Caco-2 (cell line): ENCODE data around the gene KLHDC2. TPM values are rescaled to one million over a fixed set of nuclear protein-coding genes. Genes with fewer than 3 reads are reported as not detected.
A peak's percentile ranks its signal among the peaks of the same experiment; 100 is the strongest.
"Not testable (repeated sequence)": the region's sequence is repeated elsewhere in the genome, so short reads cannot be mapped to it uniquely, and the experiment has no call there.

Experiments used
- BruUV-seq: library from RNA; stranded (reverse); fragments of 400-500 nt; replicated peaks from 2 replicates; lab custom pipeline; 2021; lab: Mats Ljungman, UMichigan
- CTCF ChIA-PET: fragments of 300-600 bp; sonication (Branson Sonifier 250); formaldehyde crosslinking; loops from one replicate; lab custom pipeline; 2022; ENCODE audit warnings: antibody characterized with exemption; lab: Charles Lee
- POLR2A ChIA-PET: fragments of 300-600 bp; sonication (Branson Sonifier 250); formaldehyde crosslinking; loops from one replicate; lab custom pipeline; 2022; ENCODE audit warnings: antibody characterized with exemption; lab: Charles Lee
- DNase-seq, 2 experiments: peaks; one replicate each; pipeline versions ENCODE4 v3.0.0 to v3.0.0-alpha.2; 2020 to 2022
- H3K27me3 ChIP-seq: replicated peaks from 2 replicates; pipeline ENCODE4 v1.6.0; 2011; ENCODE audit warnings: low read length; ENCODE audit not compliant: control insufficient read depth, insufficient read depth
- H3K36me3 ChIP-seq: 2 replicates; pipeline ENCODE4 v1.5.1; 2011; ENCODE audit warnings: low read length; ENCODE audit not compliant: control insufficient read depth, insufficient read depth
- H3K4me1 ChIP-seq: fragments of 250-450 bp; sonication (Bioruptor Pico); 2 replicates; pipeline ENCODE4 v1.5.1; 2020; ENCODE audit warnings: mild to moderate bottlenecking
- H3K4me3 ChIP-seq: 2 replicates; pipeline ENCODE4 v1.5.1; 2011; ENCODE audit warnings: low read depth, mild to moderate bottlenecking, control low read depth, low read length
- H3K9me3 ChIP-seq: fragments of 250-450 bp; sonication (Bioruptor Pico); 2 replicates; pipeline ENCODE4 v1.5.1; 2020; ENCODE audit warnings: mild to moderate bottlenecking, moderate library complexity
- H3K27ac Mint-ChIP-seq: one replicate; pipeline ENCODE4 v1.8.0; 2022; ENCODE audit warnings: mixed read lengths; ENCODE audit not compliant: unreplicated experiment
- H3K27me3 Mint-ChIP-seq: one replicate; pipeline ENCODE4 v1.8.0; 2022; ENCODE audit warnings: mixed read lengths; ENCODE audit not compliant: insufficient read depth, unreplicated experiment
- H3K36me3 Mint-ChIP-seq: one replicate; pipeline ENCODE4 v1.8.0; 2022; ENCODE audit warnings: mild to moderate bottlenecking, mixed read lengths; ENCODE audit not compliant: insufficient read depth, unreplicated experiment
- H3K4me1 Mint-ChIP-seq: one replicate; pipeline ENCODE4 v1.8.0; 2022; ENCODE audit warnings: low read depth, mixed read lengths; ENCODE audit not compliant: unreplicated experiment
- H3K4me3 Mint-ChIP-seq: one replicate; pipeline ENCODE4 v1.8.0; 2022; ENCODE audit warnings: mild to moderate bottlenecking, moderate library complexity, mixed read lengths; ENCODE audit not compliant: unreplicated experiment
- H3K9me3 Mint-ChIP-seq: one replicate; pipeline ENCODE4 v1.8.0; 2022; ENCODE audit warnings: mixed read lengths; ENCODE audit not compliant: unreplicated experiment
- intact Hi-C: fragments of 100-400 bp; cut with micrococcal nuclease; formaldehyde crosslinking; loops from one replicate; pipeline ENCODE4 v1.10.0; 2022; ENCODE audit not compliant: unreplicated experiment
- total RNA-seq: library from RNA; stranded (reverse); gene quantifications from 2 replicates; pipeline ENCODE4 v1.2.3, GENCODE V29; 2022
- TF ChIP-seq, protein P1 (sequence below), 2 experiments: fragments of 200-600 bp in 1 of 2; IDR thresholded peaks; 1 replicate in 1 of 2; 2 replicates in 1 of 2; pipeline versions ENCODE4 v1.5.1 to v1.8.0; 2011 to 2022; ENCODE audit warnings: antibody characterized with exemption in 1 of 2, control low read depth in 1 of 2, inconsistent platforms in 1 of 2, low read depth in 1 of 2, low read length in 1 of 2, mild to moderate bottlenecking in 1 of 2, moderate library complexity in 1 of 2; ENCODE audit not compliant: insufficient read depth in 1 of 2, severe bottlenecking in 1 of 2, unreplicated experiment in 1 of 2

KLHDC2 gene
- total RNA-seq, 1 experiment from 2014 or later: 89.4 TPM

DNA sequence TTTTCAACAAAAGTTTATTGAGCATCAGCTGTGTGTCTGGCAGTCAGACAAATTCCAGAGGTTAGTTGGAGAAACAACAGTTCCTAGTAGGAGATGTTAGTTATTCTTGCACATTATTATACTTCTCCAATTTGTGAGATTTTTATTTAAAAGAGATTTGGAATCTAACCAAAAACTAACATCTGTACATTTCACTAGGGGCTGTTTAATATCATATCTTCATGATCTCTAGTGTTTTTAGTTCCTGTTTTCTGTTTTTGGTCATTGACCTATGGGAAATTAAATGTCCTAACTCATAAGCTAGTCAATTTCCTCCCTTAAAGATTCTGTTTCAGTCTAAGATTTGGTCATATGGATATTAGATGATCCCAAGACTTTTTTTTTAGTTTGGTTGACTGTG is 34.1 kb upstream of the KLHDC2 start:
- H3K4me3 Mint-ChIP-seq: no peak overlapping the region

GRCh38 chr14:49735669-49736068 is 32.3 kb upstream of the KLHDC2 start:
- CTCF ChIA-PET, H3K4me3 ChIP-seq, H3K27me3 Mint-ChIP-seq, H3K4me3 Mint-ChIP-seq, H3K36me3 ChIP-seq, H3K4me1 Mint-ChIP-seq, BruUV-seq, H3K27me3 ChIP-seq, H3K9me3 Mint-ChIP-seq, POLR2A ChIA-PET, H3K4me1 ChIP-seq, H3K27ac Mint-ChIP-seq, H3K36me3 Mint-ChIP-seq, DNase-seq, intact Hi-C loops, H3K9me3 ChIP-seq: not testable (repeated sequence)

More for the DNA sequence above, 34.1 kb upstream of the KLHDC2 start:
- Mint-ChIP-seq H3K27ac (no peak overlapping the region), H3K27me3 (no peaks in the 10 kb centered on the region), H3K36me3 (no peaks in the 10 kb centered on the region), H3K9me3 (no peaks in the 10 kb centered on the region), H3K4me1 (no peaks in the 10 kb centered on the region)
- TF ChIP-seq, protein P1, sequence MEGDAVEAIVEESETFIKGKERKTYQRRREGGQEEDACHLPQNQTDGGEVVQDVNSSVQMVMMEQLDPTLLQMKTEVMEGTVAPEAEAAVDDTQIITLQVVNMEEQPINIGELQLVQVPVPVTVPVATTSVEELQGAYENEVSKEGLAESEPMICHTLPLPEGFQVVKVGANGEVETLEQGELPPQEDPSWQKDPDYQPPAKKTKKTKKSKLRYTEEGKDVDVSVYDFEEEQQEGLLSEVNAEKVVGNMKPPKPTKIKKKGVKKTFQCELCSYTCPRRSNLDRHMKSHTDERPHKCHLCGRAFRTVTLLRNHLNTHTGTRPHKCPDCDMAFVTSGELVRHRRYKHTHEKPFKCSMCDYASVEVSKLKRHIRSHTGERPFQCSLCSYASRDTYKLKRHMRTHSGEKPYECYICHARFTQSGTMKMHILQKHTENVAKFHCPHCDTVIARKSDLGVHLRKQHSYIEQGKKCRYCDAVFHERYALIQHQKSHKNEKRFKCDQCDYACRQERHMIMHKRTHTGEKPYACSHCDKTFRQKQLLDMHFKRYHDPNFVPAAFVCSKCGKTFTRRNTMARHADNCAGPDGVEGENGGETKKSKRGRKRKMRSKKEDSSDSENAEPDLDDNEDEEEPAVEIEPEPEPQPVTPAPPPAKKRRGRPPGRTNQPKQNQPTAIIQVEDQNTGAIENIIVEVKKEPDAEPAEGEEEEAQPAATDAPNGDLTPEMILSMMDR (IDR thresholded peaks at IDR 0.05; ENCODE audit: insufficient read depth in 1 of 2, low read depth in 1 of 2, low read length in 1 of 2, severe bottlenecking in 1 of 2, unreplicated experiment in 1 of 2): no peak
- intact Hi-C loops: no loop called here
- H3K36me3 ChIP-seq: no peaks in the 10 kb centered on the region
- ChIA-PET CTCF (no interaction called here), POLR2A (no interaction called here)
- H3K27me3 ChIP-seq: no peaks in the 10 kb centered on the region
- BruUV-seq: no TSS peak
- H3K4me1 ChIP-seq: no peaks in the 10 kb centered on the region
- H3K4me3 ChIP-seq: no peak overlapping the region
- no peak for DNase-seq
- no peaks in the 10 kb centered on the region for H3K9me3 ChIP-seq

DNA sequence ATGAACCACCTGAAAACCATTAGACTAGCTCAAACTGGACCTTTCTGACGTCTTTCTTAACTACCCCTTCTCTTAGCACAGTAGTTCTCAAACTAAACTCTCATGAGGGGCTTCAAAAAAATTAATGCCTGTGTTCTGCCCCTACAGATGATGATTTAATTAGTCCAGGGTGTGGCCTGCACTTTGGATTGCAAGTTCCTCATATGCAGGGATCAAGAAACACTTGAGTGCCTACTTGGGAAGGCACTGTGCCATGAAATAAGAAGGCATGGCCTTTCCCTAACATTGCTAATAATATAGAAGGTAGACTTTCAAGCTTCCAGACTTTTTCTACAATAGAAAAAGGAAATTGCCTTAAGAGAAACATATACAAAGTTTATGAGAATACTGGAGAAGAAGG is 22.8 kb upstream of the KLHDC2 start:
- Histone ChIP-seq H3K36me3 (no peaks in the 10 kb centered on the region), H3K4me3 (no peak overlapping the region), H3K27me3 (no peaks in the 10 kb centered on the region), H3K4me1 (no peaks in the 10 kb centered on the region), H3K9me3 (no peaks in the 10 kb centered on the region)
- intact Hi-C loops: no loop called here
- no TSS peak for BruUV-seq
- Mint-ChIP-seq H3K4me3 (no peak overlapping the region), H3K36me3 (no peaks in the 10 kb centered on the region), H3K4me1 (peaks cover 13% of the 10 kb centered on the region), H3K27me3 (no peaks in the 10 kb centered on the region), H3K27ac (no peak overlapping the region), H3K9me3 (no peaks in the 10 kb centered on the region)
- no peak for DNase-seq
- CTCF ChIA-PET: no interaction called here
- POLR2A ChIA-PET: no interaction called here
- TF ChIP-seq, protein P1 (IDR thresholded peaks at IDR 0.05; ENCODE audit: insufficient read depth in 1 of 2, low read depth in 1 of 2, low read length in 1 of 2, severe bottlenecking in 1 of 2, unreplicated experiment in 1 of 2): no peak

GRCh38 chr14:49746476-49746875 is 21.5 kb upstream of the KLHDC2 start:
- H3K36me3 Mint-ChIP-seq, H3K4me1 ChIP-seq, CTCF ChIA-PET, H3K27me3 Mint-ChIP-seq, H3K4me3 ChIP-seq, intact Hi-C loops, POLR2A ChIA-PET, H3K9me3 ChIP-seq, H3K27ac Mint-ChIP-seq, H3K27me3 ChIP-seq, H3K36me3 ChIP-seq, H3K4me3 Mint-ChIP-seq, H3K9me3 Mint-ChIP-seq, BruUV-seq: not testable (repeated sequence)
- peak in 1 of 2 experiments; percentile 19 for DNase-seq
- H3K4me1 Mint-ChIP-seq: peaks cover 13% of the 10 kb centered on the region
